HG02938 (cell line): ENCODE data around the gene ELF3.
"Not testable (repeated sequence)": the region's sequence is repeated elsewhere in the genome, so short reads cannot be mapped to it uniquely, and the experiment has no call there.

ENCODE experiments used
- ATAC-seq: cut with Tn5 transposase; IDR thresholded peaks from one replicate; pipeline ENCODE4 v1.9.1; 2021; ENCODE audit warnings: mild to moderate bottlenecking, moderate library complexity; ENCODE audit not compliant: unreplicated experiment

The ELF3 gene

DNA sequence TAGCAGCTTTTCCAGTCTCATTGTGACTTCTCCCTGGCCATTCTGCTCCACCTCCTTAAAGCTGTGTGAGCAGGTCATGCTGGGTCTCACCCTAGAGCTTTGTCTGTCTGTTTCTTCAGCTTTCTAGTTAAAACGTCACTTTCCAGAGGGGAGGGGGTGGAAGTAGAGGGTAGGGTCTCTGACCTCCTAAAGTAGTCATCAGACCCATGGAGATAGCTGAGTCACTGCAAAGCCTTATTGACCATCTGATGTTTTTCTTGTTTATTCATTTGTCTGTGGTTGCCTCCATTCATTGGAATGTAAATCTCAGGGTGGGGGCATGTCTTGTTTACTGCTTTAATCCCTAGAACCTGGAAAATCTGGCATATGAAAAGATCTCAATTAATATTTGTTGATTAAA lies 52.7 kb downstream of the ELF3 start:
- no peak for ATAC-seq

DNA sequence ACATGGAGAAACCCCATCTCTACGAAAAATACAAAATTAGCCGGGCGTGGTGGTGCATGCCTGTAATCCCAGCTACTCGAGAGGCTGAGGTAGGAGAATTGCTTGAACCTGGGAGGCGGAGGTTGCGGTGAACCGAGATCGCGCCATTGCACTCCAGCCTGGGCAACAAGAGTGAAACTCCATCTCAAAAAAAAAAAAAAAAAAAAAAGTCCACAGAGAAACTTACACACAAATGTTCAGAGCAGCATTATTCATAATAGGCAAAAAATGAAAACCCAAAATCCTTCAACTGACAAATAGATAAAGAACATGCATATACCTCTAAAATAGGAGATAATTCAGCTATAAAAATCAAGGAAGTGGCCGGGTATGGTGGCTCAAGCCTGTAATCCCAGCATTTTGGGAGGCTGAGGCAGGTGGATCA lies 54.5 kb downstream of the ELF3 start:
- ATAC-seq: not testable (repeated sequence)
